ENCODE measurements around the gene PSMD5.

The PSMD5 gene

DNA sequence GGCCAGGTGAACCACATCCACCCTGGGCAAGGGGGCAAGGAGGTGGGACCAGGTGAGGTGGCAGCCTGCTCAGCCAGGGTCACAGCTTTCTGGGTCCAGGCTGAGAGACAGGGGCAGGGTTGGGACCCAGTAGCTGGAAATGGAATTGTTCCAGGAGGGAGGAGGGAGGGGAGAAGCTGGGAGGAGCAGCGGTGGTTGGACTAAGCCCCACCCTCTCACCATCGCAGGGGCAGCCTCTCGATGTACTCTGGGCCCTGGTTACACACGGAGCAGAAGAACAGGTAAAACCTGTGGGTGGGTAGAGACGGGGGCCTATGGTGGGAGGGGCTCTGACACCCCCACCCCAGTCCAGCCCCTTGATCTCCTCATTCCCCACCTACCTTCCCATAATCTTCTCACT is 23.1 kb upstream of the PSMD5 start:
- Histone ChIP-seq H3K4me1 (ENCODE audit: control insufficient read depth, insufficient read depth, low read length, unreplicated experiment) (peaks cover 18% of the 10 kb centered on the region), H2AFZ (ENCODE audit: low read length, unreplicated experiment) (no peak overlapping the region), H3K4me3 (ENCODE audit: low read depth, low read length) (no peak overlapping the region), H3K27ac (ENCODE audit: low read depth, low read length) (no peak overlapping the region), H3K27me3 (ENCODE audit: insufficient read depth, low read length) (no peaks in the 10 kb centered on the region), H3K36me3 (ENCODE audit: insufficient read depth, low read length) (peaks cover 10% of the 10 kb centered on the region; the same call in 1 of the 2 replicates), H3K79me2 (ENCODE audit: control insufficient read depth, insufficient read depth, low read length, unreplicated experiment) (no peaks in the 10 kb centered on the region)

DNA sequence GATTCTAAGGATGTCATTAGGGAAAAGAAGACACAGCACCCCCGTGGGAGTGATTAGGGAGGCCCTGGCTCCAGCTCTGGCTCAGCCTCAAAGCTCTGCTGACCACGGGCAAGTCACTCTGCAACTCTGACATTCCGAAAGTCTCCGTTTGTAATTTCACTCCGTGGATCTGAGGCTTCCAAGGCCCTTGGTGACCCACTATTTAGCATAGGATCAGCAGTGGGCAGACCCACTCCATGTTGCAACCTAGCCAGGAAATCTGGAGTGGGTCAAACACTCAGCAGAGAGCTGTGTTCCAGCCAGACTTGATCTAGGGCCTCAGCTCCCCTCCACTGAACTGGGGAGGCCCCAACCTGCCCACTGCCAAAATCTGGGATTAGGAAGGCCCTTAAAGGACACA is 22.5 kb upstream of the PSMD5 start:
- Histone ChIP-seq H3K4me3 (ENCODE audit: low read depth, low read length) (no peak overlapping the region), H2AFZ (ENCODE audit: low read length, unreplicated experiment) (no peak overlapping the region), H3K79me2 (ENCODE audit: control insufficient read depth, insufficient read depth, low read length, unreplicated experiment) (no peaks in the 10 kb centered on the region), H3K4me1 (ENCODE audit: control insufficient read depth, insufficient read depth, low read length, unreplicated experiment) (peaks cover 18% of the 10 kb centered on the region), H3K27ac (ENCODE audit: low read depth, low read length) (no peak overlapping the region), H3K27me3 (ENCODE audit: insufficient read depth, low read length) (no peaks in the 10 kb centered on the region), H3K36me3 (ENCODE audit: insufficient read depth, low read length) (peaks cover 10% of the 10 kb centered on the region; the same call in 1 of the 2 replicates)

DNA sequence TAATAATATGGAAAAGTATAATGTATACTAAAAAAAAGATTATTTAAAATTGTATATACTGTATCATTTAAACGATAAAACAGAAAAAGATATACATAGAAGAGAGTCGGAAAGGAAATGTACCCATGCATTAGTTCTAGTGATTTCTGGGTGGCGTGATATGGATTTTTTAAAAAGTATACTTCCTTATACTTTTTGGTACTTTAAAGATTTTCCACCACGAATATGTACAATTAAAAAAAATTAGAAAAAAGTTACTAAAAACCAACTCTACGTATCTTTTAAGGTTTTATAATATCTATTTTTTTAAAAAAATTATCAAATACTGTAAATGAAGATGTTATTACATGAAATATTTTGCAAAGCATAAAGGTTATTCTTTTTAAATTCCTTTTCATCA is 22.0 kb upstream of the PSMD5 start:
- Histone ChIP-seq H3K27ac (ENCODE audit: low read depth, low read length) (no peak overlapping the region), H2AFZ (ENCODE audit: low read length, unreplicated experiment) (no peak overlapping the region), H3K4me3 (ENCODE audit: low read depth, low read length) (no peak overlapping the region), H3K27me3 (ENCODE audit: insufficient read depth, low read length) (no peaks in the 10 kb centered on the region), H3K4me1 (ENCODE audit: control insufficient read depth, insufficient read depth, low read length, unreplicated experiment) (peaks cover 13% of the 10 kb centered on the region), H3K36me3 (ENCODE audit: insufficient read depth, low read length) (peaks cover 10% of the 10 kb centered on the region; the same call in 1 of the 2 replicates), H3K79me2 (ENCODE audit: control insufficient read depth, insufficient read depth, low read length, unreplicated experiment) (no peaks in the 10 kb centered on the region)

DNA sequence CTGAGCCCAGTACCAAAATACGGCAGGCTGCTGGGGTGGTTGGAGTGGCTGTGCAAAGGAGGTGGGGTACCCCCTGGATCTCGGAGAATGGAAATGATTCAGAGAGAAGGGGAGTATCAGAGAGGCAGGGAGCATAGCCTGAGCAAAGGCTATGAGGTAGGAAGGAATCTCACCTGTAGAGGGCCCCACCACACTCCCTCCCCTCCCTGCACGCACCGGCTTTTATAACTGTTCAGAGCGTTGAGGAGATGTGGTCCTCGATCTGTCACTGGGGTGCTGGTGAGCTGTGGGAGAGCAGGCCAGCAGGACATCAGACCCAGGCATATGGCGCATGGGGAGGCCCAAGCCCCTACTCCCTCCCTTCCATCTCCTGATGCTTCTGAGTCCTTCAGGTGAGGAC is 21.1 kb upstream of the PSMD5 start:
- Histone ChIP-seq H3K36me3 (ENCODE audit: insufficient read depth, low read length) (peaks cover 10% of the 10 kb centered on the region; the same call in 1 of the 2 replicates), H3K79me2 (ENCODE audit: control insufficient read depth, insufficient read depth, low read length, unreplicated experiment) (no peaks in the 10 kb centered on the region), H2AFZ (ENCODE audit: low read length, unreplicated experiment) (no peak overlapping the region), H3K4me3 (ENCODE audit: low read depth, low read length) (no peak overlapping the region), H3K27ac (ENCODE audit: low read depth, low read length) (no peak overlapping the region), H3K4me1 (ENCODE audit: control insufficient read depth, insufficient read depth, low read length, unreplicated experiment) (peaks cover 6% of the 10 kb centered on the region), H3K27me3 (ENCODE audit: insufficient read depth, low read length) (no peaks in the 10 kb centered on the region)

DNA sequence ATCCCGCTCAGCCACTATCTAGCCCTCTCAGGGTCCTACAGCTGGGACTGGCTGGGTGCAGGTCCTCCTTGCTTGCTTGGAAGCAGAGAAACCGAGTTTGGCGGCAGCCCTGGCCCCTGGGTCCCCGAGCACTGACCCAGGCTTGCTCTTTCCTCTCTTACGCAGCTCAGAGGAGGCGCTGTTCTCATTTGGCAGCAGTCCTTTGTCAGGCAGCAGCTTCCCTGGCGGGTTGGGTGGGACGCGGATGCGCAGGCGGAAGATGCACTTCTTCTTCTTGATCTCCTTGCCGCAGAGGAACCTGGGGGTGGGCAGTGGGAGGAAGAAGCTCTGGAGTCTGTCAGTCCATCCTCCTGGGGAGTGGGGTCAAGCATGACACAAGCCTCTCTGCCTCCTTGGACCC is 19.7 kb upstream of the PSMD5 start:
- Histone ChIP-seq H3K4me3 (ENCODE audit: low read depth, low read length) (no peak overlapping the region), H3K27ac (ENCODE audit: low read depth, low read length) (no peak overlapping the region), H3K36me3 (ENCODE audit: insufficient read depth, low read length) (peaks cover 13% of the 10 kb centered on the region; the same call in 1 of the 2 replicates), H3K79me2 (ENCODE audit: control insufficient read depth, insufficient read depth, low read length, unreplicated experiment) (no peaks in the 10 kb centered on the region), H3K4me1 (ENCODE audit: control insufficient read depth, insufficient read depth, low read length, unreplicated experiment) (no peaks in the 10 kb centered on the region), H3K27me3 (ENCODE audit: insufficient read depth, low read length) (no peaks in the 10 kb centered on the region), H2AFZ (ENCODE audit: low read length, unreplicated experiment) (no peak overlapping the region)

DNA sequence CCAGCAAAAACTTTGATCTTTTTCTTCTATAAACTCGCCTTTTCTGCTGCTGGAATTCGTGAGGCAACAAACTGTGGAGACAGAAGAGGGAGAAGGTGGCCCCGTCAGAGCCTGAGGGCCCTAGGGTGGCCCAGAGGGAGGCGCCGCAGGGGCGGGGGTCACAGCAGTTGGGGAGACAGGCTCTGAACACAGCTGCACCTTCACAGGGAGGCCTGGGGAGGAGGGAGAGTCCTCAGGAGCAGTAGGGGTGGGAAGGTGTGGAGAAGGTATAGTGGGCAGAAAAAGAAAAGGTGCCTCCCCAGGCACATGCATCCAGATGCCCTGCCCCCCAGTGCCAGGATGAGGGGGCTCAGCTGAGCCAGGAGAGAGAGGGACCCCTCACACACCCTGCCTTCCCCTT is 19.2 kb upstream of the PSMD5 start:
- Histone ChIP-seq H3K79me2 (ENCODE audit: control insufficient read depth, insufficient read depth, low read length, unreplicated experiment) (no peaks in the 10 kb centered on the region), H3K27me3 (ENCODE audit: insufficient read depth, low read length) (no peaks in the 10 kb centered on the region), H3K4me3 (ENCODE audit: low read depth, low read length) (no peak overlapping the region), H3K4me1 (ENCODE audit: control insufficient read depth, insufficient read depth, low read length, unreplicated experiment) (no peaks in the 10 kb centered on the region), H3K36me3 (ENCODE audit: insufficient read depth, low read length) (peaks cover 13% of the 10 kb centered on the region; the same call in 1 of the 2 replicates), H3K27ac (ENCODE audit: low read depth, low read length) (no peak overlapping the region), H2AFZ (ENCODE audit: low read length, unreplicated experiment) (no peak overlapping the region)

DNA sequence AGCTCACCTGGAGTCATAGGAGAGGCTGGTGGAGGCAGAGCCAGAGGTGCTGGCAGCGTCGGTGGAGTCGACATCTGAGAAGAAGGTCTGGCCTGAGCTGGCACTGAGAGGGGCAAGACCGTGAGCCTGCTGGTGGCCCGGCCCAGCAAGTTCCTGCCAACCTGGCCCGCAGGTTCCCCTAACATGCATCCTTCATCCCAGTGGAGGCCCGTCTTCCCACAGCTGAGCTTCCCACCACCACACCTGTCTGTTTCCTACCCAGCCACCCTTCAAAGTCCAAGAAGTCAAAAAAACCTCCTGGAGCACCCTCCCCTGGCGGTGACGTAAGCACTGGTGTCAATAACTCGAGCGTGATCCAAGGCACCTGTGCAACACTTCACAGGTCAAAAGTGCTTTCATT is 17.4 kb upstream of the PSMD5 start:
- H3K27me3 ChIP-seq (ENCODE audit: insufficient read depth, low read length) = no peaks in the 10 kb centered on the region
- H2AFZ ChIP-seq (ENCODE audit: low read length, unreplicated experiment) = no peak overlapping the region
- H3K36me3 ChIP-seq (ENCODE audit: insufficient read depth, low read length) = peaks cover 8% of the 10 kb centered on the region; the same call in 1 of the 2 replicates
- no peaks in the 10 kb centered on the region for H3K4me1 ChIP-seq (ENCODE audit: control insufficient read depth, insufficient read depth, low read length, unreplicated experiment)
- no peaks in the 10 kb centered on the region for H3K79me2 ChIP-seq (ENCODE audit: control insufficient read depth, insufficient read depth, low read length, unreplicated experiment)
- no peak overlapping the region for H3K4me3 ChIP-seq (ENCODE audit: low read depth, low read length)
- H3K27ac ChIP-seq (ENCODE audit: low read depth, low read length) = no peak overlapping the region

DNA sequence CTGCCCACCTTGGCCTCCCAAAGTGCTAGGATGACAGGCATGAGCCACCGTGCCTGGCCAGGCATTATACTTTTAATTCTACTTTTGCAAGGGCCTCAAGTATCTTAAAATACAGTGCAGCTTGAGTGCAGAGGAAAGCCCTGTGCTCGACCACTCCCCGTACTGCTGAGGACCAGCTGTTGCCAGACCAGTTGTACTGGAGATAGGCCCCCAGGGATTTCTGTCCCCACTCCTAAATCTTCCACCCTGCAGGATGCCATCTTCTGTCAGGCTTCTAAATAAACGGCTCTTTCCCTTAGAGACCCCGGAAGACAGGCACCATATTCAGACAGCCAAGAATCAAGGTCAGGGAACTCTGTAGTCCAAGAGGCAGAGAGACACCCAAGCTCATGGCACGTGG is 16.6 kb upstream of the PSMD5 start:
- Histone ChIP-seq H3K27me3 (ENCODE audit: insufficient read depth, low read length) (no peaks in the 10 kb centered on the region), H3K4me1 (ENCODE audit: control insufficient read depth, insufficient read depth, low read length, unreplicated experiment) (no peaks in the 10 kb centered on the region), H2AFZ (ENCODE audit: low read length, unreplicated experiment) (no peak overlapping the region), H3K4me3 (ENCODE audit: low read depth, low read length) (no peak overlapping the region), H3K36me3 (ENCODE audit: insufficient read depth, low read length) (peaks cover 8% of the 10 kb centered on the region; the same call in 1 of the 2 replicates), H3K79me2 (ENCODE audit: control insufficient read depth, insufficient read depth, low read length, unreplicated experiment) (no peaks in the 10 kb centered on the region), H3K27ac (ENCODE audit: low read depth, low read length) (no peak overlapping the region)

DNA sequence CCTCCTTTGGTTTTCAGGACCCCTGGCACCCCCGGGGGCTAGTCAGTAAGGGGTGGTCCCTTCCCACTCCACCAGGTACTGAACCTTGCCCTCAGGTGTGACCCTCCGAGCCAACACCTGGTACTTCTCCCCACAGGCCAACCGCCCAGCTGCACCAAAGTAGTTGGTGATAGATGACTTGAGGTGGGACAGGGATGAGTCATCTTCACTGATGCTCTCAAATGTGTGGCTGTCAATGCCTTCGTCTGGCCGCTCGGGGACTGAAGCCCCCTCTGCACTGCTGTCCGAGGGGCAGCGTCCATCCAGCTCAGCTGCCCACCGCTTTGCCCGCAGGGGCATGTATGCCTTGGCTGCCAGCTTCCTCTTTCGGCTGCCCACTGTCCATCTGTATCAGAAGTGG is 15.2 kb upstream of the PSMD5 start:
- Histone ChIP-seq H3K4me3 (ENCODE audit: low read depth, low read length) (no peak overlapping the region), H2AFZ (ENCODE audit: low read length, unreplicated experiment) (no peak overlapping the region), H3K27ac (ENCODE audit: low read depth, low read length) (no peak overlapping the region), H3K36me3 (ENCODE audit: insufficient read depth, low read length) (0 out of 2 replicates have a peak, but pooled peaks cover 5% of the 10 kb centered on the region), H3K4me1 (ENCODE audit: control insufficient read depth, insufficient read depth, low read length, unreplicated experiment) (no peaks in the 10 kb centered on the region), H3K27me3 (ENCODE audit: insufficient read depth, low read length) (no peaks in the 10 kb centered on the region), H3K79me2 (ENCODE audit: control insufficient read depth, insufficient read depth, low read length, unreplicated experiment) (no peaks in the 10 kb centered on the region)

DNA sequence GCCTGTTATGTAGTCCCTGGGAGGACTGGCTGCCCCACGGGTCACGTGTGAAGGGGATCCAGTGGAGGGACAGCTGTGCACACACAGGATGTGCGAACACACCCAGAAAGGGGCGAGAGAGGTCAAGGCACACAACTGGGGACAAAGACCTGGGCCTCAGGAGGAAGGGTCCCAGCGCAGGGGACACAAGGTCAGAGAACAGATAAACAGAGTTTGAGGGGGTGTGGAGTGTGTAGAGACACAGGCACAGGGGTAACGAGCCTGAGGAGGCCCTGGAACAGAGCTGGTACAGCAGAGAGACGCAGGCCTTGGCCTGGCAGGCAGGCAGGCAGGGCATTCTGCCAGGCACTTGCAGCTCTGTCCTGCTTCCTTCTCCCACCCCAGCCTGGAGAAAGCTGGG is 14.8 kb upstream of the PSMD5 start:
- Histone ChIP-seq H3K79me2 (ENCODE audit: control insufficient read depth, insufficient read depth, low read length, unreplicated experiment) (no peaks in the 10 kb centered on the region), H3K4me3 (ENCODE audit: low read depth, low read length) (no peak overlapping the region), H3K36me3 (ENCODE audit: insufficient read depth, low read length) (0 out of 2 replicates have a peak, but pooled peaks cover 3% of the 10 kb centered on the region), H3K4me1 (ENCODE audit: control insufficient read depth, insufficient read depth, low read length, unreplicated experiment) (no peaks in the 10 kb centered on the region), H2AFZ (ENCODE audit: low read length, unreplicated experiment) (no peak overlapping the region), H3K27me3 (ENCODE audit: insufficient read depth, low read length) (no peaks in the 10 kb centered on the region), H3K27ac (ENCODE audit: low read depth, low read length) (no peak overlapping the region)

DNA sequence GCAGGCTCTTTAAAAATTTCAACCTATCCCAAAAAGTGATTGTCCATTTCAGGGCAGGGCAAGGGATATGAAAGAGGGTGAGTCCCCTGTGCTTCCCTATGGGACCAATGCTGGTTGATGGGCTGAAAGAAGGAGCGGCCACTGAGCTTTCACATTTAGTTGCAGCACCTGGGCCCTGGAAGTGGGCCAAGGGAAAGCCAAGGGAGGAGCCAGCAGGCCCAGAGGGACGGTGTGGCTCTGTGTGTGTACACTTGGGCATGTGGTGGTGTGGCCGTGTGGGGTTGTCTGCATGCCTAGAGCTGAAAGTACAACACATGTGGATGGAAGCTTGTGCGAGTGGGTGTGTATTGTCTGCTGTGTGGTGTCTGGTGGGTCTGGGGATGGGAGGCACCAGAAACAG is 14.0 kb upstream of the PSMD5 start:
- 0 out of 2 replicates have a peak, but pooled peaks cover 3% of the 10 kb centered on the region for H3K36me3 ChIP-seq (ENCODE audit: insufficient read depth, low read length)
- H3K79me2 ChIP-seq (ENCODE audit: control insufficient read depth, insufficient read depth, low read length, unreplicated experiment) = no peaks in the 10 kb centered on the region
- H3K27ac ChIP-seq (ENCODE audit: low read depth, low read length) = no peak overlapping the region
- no peak overlapping the region for H3K4me3 ChIP-seq (ENCODE audit: low read depth, low read length)
- H3K4me1 ChIP-seq (ENCODE audit: control insufficient read depth, insufficient read depth, low read length, unreplicated experiment) = no peaks in the 10 kb centered on the region
- H3K27me3 ChIP-seq (ENCODE audit: insufficient read depth, low read length) = no peaks in the 10 kb centered on the region
- H2AFZ ChIP-seq (ENCODE audit: low read length, unreplicated experiment) = no peak overlapping the region

Measured in ACC112 (cell line).